C4-2B (cell line): ENCODE data around the gene WWP2.

Source experiments
- CTCF ChIP-seq: fragments of 450-650 bp; conservative IDR thresholded peaks from 2 replicates; pipeline ENCODE4 v1.5.1; 2017; ENCODE audit warnings: mild to moderate bottlenecking
- ZFX ChIP-seq: fragments of 450-650 bp; IDR thresholded peaks from 2 replicates; pipeline ENCODE4 v1.6.1; 2017

GRCh38 chr16:69741519-69741918 lies 20.6 kb upstream of the WWP2 start:
- TF ChIP-seq CTCF: no peak
- no peak for TF ChIP-seq ZFX
